Thyroid gland (tissue), 4 donors: ENCODE data around the gene PIGO. TPM values are rescaled to one million over a fixed set of nuclear protein-coding genes. Genes with fewer than 3 reads are reported as not detected.
A peak's percentile ranks its signal among the peaks of the same experiment; 100 is the strongest.

ENCODE experiments used
- DNase-seq, 2 donors: peaks; one replicate each; pipeline ENCODE4 v3.0.0-alpha.2; 2019
- H3K27ac ChIP-seq, 3 donors: fragments of 200-600 bp; sonication (generic); 1 replicate in 2 of 3; 2 replicates in 1 of 3; pipeline ENCODE4 v1.5.1; 2016 to 2019; ENCODE audit warnings: mild to moderate bottlenecking in 1 of 3, moderate library complexity in 1 of 3
- H3K27me3 ChIP-seq: fragments of 200-600 bp; sonication (generic); one replicate; pipeline ENCODE4 v1.5.1; 2019
- H3K36me3 ChIP-seq, 2 donors: fragments of 200-600 bp; sonication (generic); one replicate each; pipeline ENCODE4 v1.5.1; 2016 to 2019
- H3K4me1 ChIP-seq, 2 donors: fragments of 200-600 bp; sonication (generic); one replicate each; pipeline ENCODE4 v1.5.1; 2017 to 2019
- H3K4me3 ChIP-seq, 3 donors: fragments of 200-600 bp; sonication (generic); replicated peaks in 1 of 3; 1 replicate in 2 of 3; 2 replicates in 1 of 3; pipeline ENCODE4 v1.5.1; 2016; ENCODE audit warnings: mild to moderate bottlenecking in 1 of 3
- H3K9me3 ChIP-seq: fragments of 200-600 bp; sonication (generic); one replicate; pipeline ENCODE4 v1.5.1; 2017
- CTCF ChIP-seq, 6 experiments: fragments of 200-600 bp in 3 of 6; fragments of 450-650 bp in 3 of 6; sonication (generic) in 3 of 6; IDR thresholded peaks; one replicate each; pipeline ENCODE4 v1.5.1; 2016 to 2019; ENCODE audit warnings: antibody characterized with exemption in 6 of 6, mild to moderate bottlenecking in 2 of 6, inconsistent platforms in 1 of 6, moderate library complexity in 1 of 6
- POLR2A ChIP-seq, 2 donors: fragments of 450-650 bp; IDR thresholded peaks; one replicate each; pipeline ENCODE4 v1.6.1; 2017; ENCODE audit warnings: antibody characterized with exemption in 2 of 2, mild to moderate bottlenecking in 2 of 2, moderate library complexity in 1 of 2
- WGBS, 2 donors: methylation state at CpG; one replicate each; pipeline ENCODE4 v1.1.5; 2017; 5-methylcytosine and 5-hydroxymethylcytosine counted together
- intact Hi-C: fragments of 100-400 bp; cut with DNase I; formaldehyde crosslinking; loops from one replicate; pipeline ENCODE4 v1.15.1; 2023
- total RNA-seq, 4 donors: library from RNA; depleted of rRNA; stranded (reverse); fragments of >200 nt; gene quantifications; one replicate each; pipeline ENCODE4 v1.2.3, GENCODE V29; 2016

Gene PIGO
- total RNA-seq, 4 donors from 2014 or later, result 20.8 to 50.5 (median 39.4) TPM

DNA sequence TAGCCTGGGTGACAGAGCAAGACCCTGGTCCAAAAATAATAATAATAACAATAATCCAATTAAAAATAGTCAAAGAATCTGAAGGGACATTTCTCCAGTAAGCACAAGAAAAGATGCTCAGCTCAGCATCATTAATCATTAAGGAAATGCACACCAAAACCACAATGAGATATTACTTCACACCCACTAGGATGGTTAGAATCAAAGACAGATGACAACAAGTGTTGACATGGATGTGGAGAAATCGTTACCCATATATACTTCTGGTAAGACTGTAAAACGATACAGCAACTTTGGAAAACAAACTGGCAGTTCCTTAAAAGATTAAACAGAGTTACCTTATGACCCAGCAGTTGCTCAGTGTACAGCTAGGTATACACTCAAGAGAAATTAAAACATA lies 11.3 kb downstream of the PIGO start:
- Histone ChIP-seq H3K27me3 (no peaks in the 10 kb centered on the region), H3K4me1 (peaks cover 0 to 5% of the 10 kb centered on the region in 2 donors), H3K36me3 (peaks cover 13 to 28% of the 10 kb centered on the region in 2 donors), H3K27ac (no peak overlapping the region), H3K9me3 (no peaks in the 10 kb centered on the region), H3K4me3 (no peak overlapping the region)
- WGBS, 2 donors, result 87 to 96% methylated on average over 2 of the region's 2 CpGs
- no peak for TF ChIP-seq POLR2A (IDR thresholded peaks at IDR 0.05)
- TF ChIP-seq CTCF (IDR thresholded peaks at IDR 0.05), result no peak
- no peak for DNase-seq
- intact Hi-C loops, result no loop called here

DNA sequence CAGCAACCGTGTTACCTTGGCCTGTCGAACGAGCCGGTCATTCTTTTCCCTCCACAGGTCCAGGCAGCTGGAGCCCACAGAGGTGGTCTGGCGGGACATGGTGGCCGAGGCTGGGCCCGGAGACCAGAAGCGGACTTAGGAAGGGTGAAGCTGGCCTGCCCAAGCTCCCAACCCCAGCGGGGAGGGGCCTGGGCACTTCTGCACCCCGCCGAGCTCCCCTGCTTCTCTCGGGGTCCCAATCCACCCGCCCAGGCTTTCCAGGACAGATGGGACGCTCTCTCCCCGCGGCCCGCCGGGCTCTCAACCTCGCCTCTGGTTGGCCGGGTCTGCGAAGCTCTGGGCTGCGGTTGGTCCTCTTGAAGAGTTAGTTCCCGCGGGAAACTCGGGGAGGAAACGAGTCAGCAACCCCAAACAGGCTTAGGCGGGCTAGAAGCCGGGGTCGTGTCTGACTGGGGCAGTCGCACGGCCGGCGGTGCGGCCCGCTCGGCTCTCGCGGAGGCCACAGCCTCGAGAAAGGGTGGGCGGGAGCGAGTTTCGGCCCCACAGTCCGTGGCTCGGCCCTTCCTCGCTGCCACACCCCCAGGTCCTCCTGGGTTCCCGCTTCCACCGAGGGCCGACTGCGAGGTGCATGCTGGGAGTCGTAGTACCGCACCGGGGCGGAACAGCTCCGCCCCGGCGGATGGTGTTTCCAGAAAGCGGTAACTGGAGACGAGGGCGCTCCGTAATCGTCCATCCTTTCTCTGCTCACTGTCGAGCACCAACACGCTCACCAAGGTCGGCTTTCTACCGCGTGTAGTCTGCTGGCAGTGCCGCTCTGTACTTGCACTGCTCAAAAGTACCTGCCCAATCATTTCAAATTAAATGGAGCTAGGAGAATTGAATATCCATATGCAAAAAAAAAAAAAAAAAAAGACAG lies 16.7 kb downstream of the PIGO start, which contains the start of gene FANCG:
FANCG (minus strand) TSS at position 517 of the 916 bp plus-strand sequence; CDS start at position 99, 418 bp downstream.
- H3K9me3 ChIP-seq, result no peaks in the 10 kb centered on the region
- intact Hi-C loops, result no loop called here
- DNase-seq, result peak; percentile 88 to 90
- no peak for TF ChIP-seq CTCF (IDR thresholded peaks at IDR 0.05)
- TF ChIP-seq POLR2A (IDR thresholded peaks at IDR 0.05), result peak in 1 of 2 donors; percentile 52
- 0 to 1% methylated on average over 24 to 32 of the region's 67 CpGs for WGBS, 2 donors
- no peaks in the 10 kb centered on the region for H3K36me3 ChIP-seq
- H3K27me3 ChIP-seq, result no peaks in the 10 kb centered on the region
- H3K4me3 ChIP-seq, result peak within 1 kb of the TSS; percentile 53 to 75 (median 64)
- H3K4me1 ChIP-seq, result peaks cover 11 to 14% of the 10 kb centered on the region in 2 donors
- peak within 1 kb of the TSS in 2 of 3 donors; percentile 58 to 75 for H3K27ac ChIP-seq

GRCh38 chr9:35079041-35079425 lies 17.4 kb downstream of the PIGO start:
- WGBS, 2 donors, result 3 to 7% methylated on average over 6 to 9 of the region's 10 CpGs
- TF ChIP-seq CTCF (IDR thresholded peaks at IDR 0.05), result no peak
- TF ChIP-seq POLR2A (IDR thresholded peaks at IDR 0.05), result no peak
- H3K27ac ChIP-seq, result peak overlapping the region in 1 of 3 donors; percentile 58
- no peaks in the 10 kb centered on the region for H3K36me3 ChIP-seq
- H3K27me3 ChIP-seq, result no peaks in the 10 kb centered on the region
- DNase-seq, result no peak
- H3K4me3 ChIP-seq, result peak overlapping the region in 2 of 3 donors; percentile 53 to 64
- peaks cover 11 to 14% of the 10 kb centered on the region in 2 donors for H3K4me1 ChIP-seq
- no peaks in the 10 kb centered on the region for H3K9me3 ChIP-seq
- intact Hi-C loops, result no loop called here

- TF ChIP-seq POLR2A (IDR thresholded peaks at IDR 0.05) (no peak), CTCF (IDR thresholded peaks at IDR 0.05) (no peak)
- no peak overlapping the region for H3K4me3 ChIP-seq
- no peak for DNase-seq
- WGBS, 2 donors, result 55 to 63% methylated on average over 4 of the region's 4 CpGs
- peaks cover 12 to 14% of the 10 kb centered on the region in 2 donors for H3K4me1 ChIP-seq
- intact Hi-C loops, result no loop called here
- no peaks in the 10 kb centered on the region for H3K9me3 ChIP-seq
- no peaks in the 10 kb centered on the region for H3K27me3 ChIP-seq
- no peak overlapping the region for H3K27ac ChIP-seq
- H3K36me3 ChIP-seq, result no peaks in the 10 kb centered on the region
These were observed 18.3 kb downstream of the PIGO start for GRCh38 chr9:35078066-35078465.

GRCh38 chr9:35076848-35077247 lies 19.5 kb downstream of the PIGO start:
- TF ChIP-seq POLR2A (IDR thresholded peaks at IDR 0.05) (no peak), CTCF (IDR thresholded peaks at IDR 0.05) (no peak)
- peaks cover 14 to 15% of the 10 kb centered on the region in 2 donors for H3K4me1 ChIP-seq
- intact Hi-C loops, result no loop called here
- no peaks in the 10 kb centered on the region for H3K9me3 ChIP-seq
- H3K4me3 ChIP-seq, result no peak overlapping the region
- no peak for DNase-seq
- 90 to 96% methylated on average over 4 of the region's 4 CpGs for WGBS, 2 donors
- H3K36me3 ChIP-seq, result no peaks in the 10 kb centered on the region
- H3K27ac ChIP-seq, result no peak overlapping the region
- H3K27me3 ChIP-seq, result no peaks in the 10 kb centered on the region
